GM18873 (cell line): ENCODE measurements around the gene COPG1.

ENCODE experiments used
- ATAC-seq: cut with Tn5 transposase; IDR thresholded peaks from one replicate; pipeline ENCODE4 v1.9.1; 2021; ENCODE audit warnings: mild to moderate bottlenecking, moderate library complexity, moderate number of reproducible peaks; ENCODE audit not compliant: unreplicated experiment, low FRiP score

The COPG1 gene

DNA sequence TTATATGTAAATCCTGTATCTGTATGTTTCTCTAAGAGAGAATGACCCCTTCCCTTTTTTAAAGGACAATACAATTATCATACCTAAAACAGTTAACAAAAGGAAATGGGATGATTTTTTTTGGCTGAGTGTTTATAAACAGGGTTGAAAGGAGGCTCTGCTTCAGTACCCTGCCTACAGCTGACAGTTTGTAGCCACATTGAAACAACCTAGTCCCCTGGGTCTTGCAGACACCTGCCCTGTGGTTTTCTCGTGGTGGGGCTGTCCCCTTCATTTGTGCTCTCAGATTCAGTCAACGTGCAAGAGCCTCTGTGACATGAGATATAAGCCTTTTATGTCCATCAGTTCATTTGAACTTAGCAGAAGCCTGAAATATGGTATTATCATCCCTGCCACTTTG lies 27.0 kb downstream of the COPG1 start:
- peak; percentile 85 for ATAC-seq

DNA sequence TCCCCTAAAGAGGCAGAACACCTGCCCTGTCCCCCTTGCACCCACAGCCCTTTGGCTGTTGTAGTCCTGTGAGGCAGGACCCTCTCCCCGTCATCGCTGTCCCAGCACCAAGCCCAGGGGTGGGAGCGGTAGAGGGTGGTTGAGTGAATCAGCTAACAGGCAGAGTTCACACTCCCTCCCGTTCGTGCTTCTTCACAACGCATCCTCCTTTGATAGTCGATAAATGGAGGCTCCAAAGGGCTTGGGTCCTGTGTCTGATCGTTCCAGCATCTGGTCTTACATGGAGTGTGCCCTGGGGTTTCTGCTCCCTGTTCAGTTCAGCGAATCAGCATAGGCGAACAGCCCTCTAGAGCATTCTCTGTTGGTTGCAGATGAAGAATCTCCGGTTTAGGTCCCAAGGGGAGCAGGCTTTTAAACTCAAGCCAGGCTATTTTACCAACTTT lies 28.4 kb downstream of the COPG1 start:
- no peak for ATAC-seq

DNA sequence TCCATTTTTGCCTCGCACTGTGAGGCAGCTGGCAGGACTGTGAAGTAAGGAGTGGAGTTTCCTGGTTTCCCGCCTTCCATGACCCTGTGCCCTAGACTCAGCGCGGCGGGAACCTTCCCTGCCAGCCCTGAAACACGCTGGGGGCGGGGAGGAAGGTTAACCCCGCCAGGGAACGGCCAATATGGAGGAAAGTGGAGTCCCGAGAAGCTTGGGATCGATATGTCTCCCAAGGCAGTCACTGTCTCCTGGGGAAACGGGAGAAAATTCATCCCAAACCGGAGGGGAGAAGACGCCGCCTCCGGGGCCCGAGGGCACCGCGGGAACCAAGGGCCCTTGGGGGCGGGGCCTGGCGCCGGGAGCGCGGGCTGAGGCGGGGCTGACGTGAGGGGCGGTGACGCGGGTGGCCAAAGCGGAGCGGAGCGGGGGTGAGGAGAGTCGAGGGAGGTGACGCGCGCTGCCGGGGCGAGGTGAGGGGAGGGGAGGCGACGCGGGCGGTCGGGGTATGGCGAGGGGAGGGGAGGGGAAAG lies 29.1 kb downstream of the COPG1 start, which contains the start of gene HMCES:
HMCES (plus strand) TSS at position 432 of the 527 bp plus-strand sequence. CDS start 863 bp downstream, outside the sequence.
- ATAC-seq = no peak

DNA sequence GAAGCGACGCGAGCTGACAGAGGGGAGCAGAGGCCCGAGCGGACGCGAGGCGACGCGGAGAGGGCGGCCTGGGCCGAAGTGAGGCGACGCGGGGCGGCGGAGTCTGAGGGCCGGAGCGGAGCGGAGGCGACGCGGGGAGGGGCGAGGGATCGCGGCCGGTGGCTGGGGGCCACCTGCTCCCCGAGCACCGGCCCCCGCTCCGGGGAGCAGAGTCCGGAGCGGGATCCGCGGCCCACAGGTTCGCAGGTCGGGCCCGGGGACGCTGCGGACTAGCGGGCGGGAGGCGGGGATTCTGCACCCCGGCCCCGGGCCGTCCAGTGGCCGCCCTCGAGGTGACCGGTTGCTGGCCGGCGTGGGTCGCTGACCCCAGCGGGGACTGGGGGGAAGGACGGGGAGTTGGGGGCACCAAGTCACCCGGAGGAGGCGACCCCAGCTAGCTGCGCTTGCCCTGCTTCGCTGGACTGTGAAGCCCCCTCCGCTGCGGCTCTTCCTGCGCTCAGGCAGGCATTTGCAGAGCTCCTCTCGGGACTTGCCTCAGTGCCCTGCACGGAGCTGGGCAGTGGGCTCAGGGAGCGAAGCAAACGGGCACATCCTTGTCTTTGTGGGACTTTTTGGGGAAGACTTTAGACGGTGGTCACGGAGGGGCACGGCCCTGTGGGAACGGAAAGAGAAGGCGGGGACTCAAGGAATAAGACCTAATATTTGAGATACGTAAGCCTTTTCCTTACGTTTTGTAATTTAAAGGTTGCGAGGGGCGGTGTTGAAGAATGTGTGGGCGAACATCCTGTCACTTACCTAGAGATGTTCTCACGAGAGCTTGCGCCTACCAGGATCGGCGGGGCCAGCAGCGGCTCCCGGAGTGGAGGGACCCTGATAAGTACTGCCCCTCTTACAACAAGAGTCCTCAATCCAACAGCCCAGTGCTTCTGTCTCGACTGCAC lies 29.8 kb downstream of the COPG1 start:
- ATAC-seq = no peak

DNA sequence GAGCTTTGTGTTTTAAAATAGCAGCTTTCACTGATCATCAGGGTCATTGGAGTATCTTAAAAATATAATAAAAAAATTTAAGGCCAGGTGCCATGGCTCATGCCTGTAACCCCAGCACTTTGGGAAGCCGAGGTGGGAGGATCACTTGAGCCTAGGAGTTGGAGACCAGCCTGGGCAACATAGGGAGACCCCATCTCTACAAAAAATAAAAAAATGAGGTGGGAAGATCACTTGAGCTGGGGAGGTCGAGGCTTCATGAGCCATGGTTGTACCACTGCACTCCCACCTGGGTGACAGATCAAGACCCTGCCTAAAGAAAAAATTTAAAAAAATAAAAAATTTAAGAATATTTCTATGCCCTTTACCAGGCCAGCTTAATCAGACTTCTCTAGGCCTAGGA lies 30.8 kb downstream of the COPG1 start:
- ATAC-seq = no peak

DNA sequence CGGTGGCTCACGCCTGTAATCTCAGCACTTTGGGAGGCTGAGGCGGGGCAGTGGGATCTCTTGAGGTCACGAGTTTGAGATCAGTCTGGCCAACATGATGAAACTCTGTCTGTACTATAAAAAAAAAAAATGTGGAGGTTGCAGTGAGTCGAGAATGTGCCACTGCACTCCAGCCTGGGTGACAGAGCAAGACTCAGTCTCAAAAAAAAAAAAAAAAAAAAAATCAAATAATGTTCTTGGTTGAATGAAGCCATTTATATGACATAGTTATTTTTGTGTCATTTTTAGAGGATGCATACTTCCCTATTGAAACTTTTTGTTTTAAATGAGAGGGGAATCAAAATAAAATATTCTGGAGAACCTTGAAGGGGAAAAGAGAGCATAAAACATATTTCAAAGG lies 32.3 kb downstream of the COPG1 start:
- ATAC-seq = no peak

DNA sequence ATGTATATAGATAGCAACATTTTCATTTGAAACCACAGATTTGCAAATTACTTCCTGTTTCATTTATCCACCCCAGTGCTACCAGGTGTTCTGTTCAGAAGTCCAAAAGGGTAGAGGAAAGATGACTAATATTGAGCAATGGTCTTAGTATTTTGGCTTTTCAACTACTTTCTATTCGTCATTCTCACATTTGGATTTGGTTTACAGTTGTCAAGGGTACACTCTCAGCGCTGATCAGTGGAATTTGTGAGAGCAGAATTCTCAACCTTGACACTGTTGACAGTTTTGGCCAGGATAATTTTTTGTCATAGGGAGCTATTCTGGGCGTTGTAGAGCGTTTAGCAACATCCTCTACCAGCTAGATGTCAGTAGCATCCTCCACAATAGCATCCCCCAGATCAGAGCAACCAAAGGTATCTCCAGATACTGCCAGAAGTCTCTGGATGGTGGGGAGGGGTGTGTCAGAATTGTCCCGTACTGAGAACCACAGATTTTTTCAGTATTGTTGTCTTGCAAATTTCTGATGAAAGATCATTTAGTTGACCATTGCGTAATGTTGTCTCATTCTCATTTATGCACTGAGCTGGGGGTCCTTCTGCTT lies 33.4 kb downstream of the COPG1 start:
- ATAC-seq = peak; percentile 89

DNA sequence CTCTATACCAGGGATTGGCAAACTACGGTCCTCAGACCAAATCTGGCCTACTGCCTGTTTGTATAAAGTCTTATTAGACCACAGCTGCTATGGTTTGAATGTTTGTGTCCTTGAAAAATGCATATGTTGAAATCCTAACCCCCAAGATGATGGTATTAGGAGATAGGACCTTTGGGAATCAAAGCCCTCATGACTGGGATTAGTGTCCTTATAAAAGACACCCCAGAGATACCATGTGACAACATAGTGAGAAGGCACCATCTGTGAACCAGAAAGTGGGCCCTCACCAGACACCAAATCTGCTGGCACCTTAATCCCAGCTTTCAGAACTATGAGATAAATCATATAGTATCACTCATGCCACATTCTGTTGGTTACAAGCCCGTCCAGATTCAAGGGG lies 36.7 kb downstream of the COPG1 start:
- no peak for ATAC-seq

DNA sequence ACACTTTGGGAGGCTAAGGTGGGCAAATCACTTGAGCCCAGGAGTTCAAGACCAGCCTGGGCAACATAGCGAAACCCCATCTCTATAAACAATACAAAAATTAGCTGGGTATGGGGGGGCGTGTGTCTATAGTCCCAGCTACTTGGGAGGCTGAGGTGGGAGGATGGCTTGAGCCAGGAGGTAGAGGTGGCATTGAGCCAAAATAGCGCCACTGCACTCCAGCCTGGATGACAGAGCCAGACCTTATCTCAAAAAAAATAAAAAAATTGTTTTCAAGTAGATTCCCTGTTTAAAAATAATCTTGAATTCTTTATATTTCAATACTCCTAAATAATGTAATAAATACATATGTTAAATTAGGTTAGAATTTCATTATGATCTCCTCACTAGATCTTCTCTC lies 39.0 kb downstream of the COPG1 start:
- no peak for ATAC-seq

DNA sequence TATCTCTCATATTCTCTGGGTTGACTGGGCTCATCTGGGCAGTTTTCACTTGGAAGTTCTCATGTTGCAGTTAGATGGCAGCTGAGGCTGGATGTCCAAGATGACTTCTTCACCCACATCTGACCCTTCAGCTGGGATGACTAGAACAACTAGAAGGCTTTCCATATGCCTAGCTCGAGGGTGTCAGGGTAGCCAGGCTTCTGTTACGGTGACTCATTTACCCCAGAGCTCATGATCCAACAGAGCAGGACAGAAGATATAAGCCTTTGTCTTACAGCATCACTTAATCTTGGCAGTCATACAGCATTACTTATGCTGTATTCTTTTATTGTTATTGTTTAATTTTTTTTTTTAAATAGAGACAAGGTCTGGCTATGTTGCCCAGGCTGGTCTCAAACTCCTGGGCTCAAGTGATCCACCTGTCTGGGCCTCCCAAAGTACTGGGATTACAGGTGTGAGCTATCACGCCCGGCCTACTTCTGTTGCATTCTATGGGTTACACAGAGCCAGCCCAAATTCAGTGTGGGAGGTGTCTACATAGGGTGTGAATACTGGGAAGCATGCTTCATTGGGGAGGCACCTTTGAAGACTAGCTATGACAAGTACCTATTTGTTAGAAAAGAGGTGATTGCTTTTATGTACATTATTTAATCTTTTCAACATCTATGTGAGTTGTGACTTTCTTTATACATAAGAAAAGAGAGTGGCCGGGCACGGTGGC lies 40.0 kb downstream of the COPG1 start:
- ATAC-seq = no peak

DNA sequence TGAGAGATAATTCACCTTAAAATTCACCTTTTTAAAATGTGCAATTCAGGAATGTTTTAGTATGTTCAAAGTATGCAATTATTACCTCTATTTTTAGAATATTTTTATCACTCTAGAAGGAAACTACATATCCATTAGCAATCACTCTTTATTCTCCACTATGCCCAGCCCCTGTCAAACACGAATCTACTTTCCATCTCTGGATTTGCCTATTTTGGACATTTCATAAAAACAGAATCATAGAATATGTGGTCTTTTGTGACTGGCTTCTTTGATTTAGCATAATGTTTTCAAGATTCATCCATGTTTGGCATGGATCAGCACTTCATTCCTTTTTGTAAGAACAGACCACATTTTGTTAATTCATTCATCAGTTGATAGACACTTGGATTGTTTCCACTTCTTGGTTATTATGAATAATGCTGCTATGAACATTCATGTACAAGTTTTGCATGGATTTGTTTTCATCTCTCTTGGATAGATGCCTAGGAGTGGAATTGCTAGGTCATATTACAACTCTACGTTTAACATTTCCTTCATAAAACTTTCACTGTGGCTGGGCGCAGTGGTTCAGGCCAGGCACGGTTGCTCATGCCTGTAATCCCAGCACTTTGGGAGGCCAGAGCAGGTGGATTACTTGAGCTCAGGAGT lies 42.0 kb downstream of the COPG1 start:
- no peak for ATAC-seq

DNA sequence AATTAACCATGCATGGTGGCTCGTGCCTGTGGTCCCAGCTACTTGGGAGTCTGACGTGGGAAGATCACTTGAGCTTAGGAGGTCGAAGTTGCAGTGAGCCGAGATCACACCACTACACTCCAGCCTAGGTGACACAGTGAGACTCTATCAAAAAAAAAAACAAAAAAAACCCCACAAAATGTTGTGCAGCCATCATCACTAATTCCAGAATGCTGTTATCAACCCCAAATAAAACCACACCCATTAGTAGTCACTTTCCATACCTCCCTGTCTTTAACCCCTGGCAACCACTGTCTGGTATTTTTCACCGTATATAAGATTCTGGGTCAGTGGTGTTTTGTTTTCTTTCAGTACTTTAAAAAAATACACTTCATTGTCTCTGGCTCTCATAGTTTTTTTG lies 45.9 kb downstream of the COPG1 start:
- ATAC-seq = no peak

DNA sequence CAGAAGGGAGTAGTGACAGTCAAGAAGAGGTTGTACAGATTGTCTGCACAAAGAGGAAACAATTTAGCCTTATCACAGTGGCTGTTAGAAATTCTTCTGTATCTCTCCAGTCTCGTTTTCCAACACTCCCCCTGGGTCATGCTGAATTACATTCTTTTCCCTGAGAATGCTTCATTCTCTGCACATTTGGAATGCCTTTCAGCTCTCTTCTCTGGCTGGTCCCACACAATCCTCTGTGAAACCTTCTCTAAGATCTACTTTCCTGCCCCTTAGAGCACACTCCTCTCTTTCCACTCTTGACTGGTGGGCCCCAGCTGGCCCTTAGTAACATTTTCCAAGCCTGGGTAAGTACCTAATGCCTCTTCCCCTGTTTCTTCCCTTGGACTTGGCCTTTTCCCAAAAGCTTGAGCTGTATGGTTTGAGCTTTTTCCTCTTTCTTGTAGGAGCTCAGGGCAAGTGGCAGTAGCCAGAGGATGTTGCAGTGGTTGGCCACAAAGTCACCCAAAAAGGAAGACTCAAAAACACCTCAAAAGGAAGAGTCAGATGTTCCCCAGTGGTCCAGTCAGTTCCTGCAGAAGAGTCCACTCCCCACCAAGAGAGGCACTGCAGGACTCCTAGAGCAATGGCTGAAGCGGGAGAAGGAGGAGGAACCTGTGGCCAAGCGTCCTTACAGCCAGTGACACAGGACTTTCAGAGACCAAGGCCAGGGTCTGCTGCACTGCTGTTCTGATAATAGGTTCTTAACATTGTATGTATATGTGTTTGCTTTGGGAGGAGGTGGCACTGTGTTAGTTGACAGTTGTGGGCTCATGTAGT lies 54.9 kb downstream of the COPG1 start:
- no peak for ATAC-seq

DNA sequence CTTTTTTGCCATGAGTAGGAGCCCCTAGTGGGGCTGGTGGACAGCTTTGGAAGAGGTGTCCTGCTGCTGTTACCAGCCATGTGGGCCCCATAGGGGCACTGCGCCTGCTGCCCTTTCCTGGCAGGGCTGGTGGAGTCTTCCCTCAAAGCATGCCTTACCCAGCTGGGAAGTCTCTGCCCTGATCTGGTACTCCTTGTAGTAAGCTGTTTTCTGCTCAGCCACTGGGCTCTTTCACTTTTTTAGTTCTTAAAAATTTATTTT lies 55.5 kb downstream of the COPG1 start:
- no peak for ATAC-seq

DNA sequence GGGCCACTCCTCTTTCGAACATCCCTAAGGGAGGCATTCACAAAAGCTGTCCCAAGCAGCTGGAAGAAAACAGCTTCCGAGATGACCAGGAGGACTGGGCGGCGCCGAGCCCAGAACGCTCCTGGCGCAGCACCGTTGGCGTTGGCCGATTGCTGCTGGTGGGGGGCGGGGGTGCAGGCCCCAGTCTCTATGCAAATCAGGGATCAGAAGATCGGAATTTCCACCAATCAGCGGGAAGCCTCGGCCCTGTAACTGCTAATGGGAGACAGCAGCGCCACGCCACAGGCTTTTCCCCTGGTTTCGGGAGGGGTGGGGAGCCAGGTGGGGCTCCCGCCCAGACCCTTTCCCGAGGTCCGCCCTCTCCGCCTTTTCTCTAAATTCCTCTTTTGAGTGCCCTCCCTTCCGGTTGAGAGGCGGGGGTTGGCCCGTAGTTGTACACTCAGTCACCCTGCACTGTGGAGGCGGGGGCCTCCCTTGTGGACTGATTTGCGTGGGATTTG lies 56.2 kb downstream of the COPG1 start:
- no peak for ATAC-seq

DNA sequence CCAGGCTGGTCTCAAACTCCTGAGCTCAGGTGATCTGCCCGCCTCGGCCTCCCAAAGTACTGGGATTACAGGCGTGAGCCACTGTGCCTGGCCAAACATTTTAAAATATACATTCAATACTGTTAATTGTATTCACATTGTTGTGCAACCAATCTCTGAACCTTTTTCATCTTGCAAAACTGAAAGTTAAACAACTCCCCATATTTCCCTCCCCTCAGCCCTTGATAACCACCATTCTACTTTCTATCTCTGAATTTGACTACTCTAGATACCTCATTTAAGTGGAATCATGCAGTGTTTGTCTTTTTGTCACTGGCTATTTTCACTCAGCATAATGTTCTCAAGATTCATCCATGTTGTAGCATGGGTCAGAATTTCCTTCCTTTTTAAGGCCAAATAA lies 59.2 kb downstream of the COPG1 start:
- ATAC-seq = no peak

DNA sequence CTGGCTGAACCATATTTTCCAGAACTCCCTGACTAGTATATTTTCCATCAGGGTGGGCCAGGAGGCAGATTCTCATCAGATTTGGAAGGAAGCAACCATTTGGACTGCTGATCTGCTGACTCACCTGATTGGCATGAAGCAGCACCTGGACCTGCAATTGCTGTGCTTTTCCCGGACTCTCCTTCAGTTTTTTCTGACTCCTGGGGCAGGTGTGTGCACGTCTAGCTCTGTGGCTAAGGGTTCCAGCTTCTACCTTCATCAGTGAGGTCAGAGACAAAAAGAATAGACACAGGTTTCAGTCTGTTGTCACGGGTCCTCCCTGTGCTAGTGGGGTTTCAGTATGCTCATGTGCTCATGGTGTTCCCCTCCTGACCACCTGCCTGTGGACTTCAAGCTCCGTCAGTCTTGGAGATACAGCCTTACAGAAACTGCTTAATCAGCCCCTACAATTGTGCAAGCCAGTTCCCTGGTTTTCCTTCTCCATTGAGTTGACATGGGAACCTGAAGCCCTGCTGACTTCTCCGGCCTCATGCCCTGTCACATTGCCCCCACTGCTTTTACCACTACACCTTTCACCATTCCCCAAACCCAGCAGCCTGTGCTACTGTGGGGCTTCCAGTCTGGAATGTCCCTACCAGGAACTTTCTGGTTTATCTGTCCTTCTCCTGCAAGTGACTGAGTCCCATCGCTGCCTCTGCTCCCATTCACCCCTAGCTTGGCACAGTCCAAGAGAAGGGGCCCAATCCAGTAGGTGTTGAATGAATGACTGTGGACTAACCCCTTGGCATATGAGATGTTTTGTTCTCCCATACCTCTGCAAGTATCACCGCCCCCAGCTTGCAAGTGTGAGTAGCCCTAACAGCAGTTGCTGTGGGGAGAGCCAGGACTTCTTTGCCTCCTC lies 61.0 kb downstream of the COPG1 start:
- no peak for ATAC-seq

DNA sequence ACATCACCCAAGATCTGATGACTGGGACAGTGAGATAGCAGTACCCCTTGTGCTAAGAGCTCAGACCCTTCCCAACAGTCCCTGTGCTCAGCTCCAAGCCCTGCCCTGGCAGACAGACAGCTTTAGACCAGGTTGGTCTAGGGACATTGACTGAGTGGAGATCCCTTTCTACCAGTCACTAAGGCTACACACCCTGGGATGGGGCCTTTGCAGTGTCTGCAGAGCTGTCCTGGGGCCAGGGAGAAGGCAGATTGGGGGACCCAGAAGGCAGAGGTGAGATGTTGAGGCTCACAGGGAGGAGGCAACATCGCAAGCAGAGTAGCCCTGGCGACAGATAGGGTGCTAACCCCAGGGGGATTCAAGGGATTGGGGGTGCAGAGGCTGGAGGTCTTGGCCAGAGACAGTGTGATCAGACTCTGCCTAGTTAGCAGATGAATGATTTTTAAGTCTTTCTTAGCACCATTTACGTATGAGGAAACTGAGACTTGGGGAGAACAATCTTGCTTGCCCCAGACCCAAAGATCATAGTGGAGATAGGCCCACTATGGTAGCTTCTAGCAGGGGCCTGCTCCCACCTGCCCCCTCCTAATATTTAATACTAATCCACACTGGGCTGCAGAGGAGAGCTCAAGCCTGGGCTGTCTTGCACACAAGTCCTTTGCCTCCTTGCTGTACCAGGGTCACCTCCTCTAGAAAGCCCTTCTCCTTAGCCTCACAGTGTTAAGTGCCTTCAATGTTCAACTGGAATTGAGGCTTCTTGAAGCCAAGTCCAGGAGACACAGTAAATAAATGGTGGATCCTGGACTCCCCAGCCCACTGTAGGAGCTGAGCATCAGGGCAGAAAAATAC lies 61.9 kb downstream of the COPG1 start:
- ATAC-seq = no peak
